GM12865 (cell line): Measurements from ENCODE around the gene TBC1D4.
"Not testable (repeated sequence)": the region's sequence is repeated elsewhere in the genome, so short reads cannot be mapped to it uniquely, and the experiment has no call there.

Experiments
- DNase-seq: peaks from one replicate; pipeline ENCODE4 v3.0.0; 2010; ENCODE audit warnings: low read depth
- H3K4me3 ChIP-seq: 2 replicates; pipeline ENCODE4 v1.5.1; 2011; ENCODE audit warnings: mild to moderate bottlenecking, low read depth, low read length, control low read depth
- TF ChIP-seq, protein P1 (sequence below): IDR thresholded peaks from 2 replicates; pipeline ENCODE4 v1.5.1; 2011; ENCODE audit warnings: low read length, control low read depth, low read depth, inconsistent platforms; ENCODE audit not compliant: insufficient read depth; ENCODE audit errors: missing control alignments

TBC1D4 gene

DNA sequence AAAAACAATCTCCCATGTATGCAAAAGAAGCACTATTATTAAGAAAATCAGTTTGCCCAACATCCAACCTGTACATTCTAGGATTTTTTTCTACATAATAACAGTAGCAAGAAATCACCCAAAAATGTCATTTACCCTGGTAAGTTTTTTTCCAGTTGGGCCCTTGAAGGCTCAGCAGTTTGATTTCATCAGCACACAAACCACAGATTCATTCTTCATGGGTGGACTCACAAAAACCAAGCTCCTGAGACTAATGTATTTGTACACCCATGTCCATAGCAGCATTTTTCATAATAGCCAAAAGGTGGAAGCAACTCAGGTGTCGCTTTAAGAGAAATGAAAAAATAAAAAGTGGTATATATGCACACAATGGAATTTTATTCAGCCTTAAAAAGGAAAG, 210.1 kb downstream of the TBC1D4 start:
- DNase-seq = no peak
- TF ChIP-seq, protein P1, sequence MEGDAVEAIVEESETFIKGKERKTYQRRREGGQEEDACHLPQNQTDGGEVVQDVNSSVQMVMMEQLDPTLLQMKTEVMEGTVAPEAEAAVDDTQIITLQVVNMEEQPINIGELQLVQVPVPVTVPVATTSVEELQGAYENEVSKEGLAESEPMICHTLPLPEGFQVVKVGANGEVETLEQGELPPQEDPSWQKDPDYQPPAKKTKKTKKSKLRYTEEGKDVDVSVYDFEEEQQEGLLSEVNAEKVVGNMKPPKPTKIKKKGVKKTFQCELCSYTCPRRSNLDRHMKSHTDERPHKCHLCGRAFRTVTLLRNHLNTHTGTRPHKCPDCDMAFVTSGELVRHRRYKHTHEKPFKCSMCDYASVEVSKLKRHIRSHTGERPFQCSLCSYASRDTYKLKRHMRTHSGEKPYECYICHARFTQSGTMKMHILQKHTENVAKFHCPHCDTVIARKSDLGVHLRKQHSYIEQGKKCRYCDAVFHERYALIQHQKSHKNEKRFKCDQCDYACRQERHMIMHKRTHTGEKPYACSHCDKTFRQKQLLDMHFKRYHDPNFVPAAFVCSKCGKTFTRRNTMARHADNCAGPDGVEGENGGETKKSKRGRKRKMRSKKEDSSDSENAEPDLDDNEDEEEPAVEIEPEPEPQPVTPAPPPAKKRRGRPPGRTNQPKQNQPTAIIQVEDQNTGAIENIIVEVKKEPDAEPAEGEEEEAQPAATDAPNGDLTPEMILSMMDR = no peak
- H3K4me3 ChIP-seq = no peak overlapping the region

DNA sequence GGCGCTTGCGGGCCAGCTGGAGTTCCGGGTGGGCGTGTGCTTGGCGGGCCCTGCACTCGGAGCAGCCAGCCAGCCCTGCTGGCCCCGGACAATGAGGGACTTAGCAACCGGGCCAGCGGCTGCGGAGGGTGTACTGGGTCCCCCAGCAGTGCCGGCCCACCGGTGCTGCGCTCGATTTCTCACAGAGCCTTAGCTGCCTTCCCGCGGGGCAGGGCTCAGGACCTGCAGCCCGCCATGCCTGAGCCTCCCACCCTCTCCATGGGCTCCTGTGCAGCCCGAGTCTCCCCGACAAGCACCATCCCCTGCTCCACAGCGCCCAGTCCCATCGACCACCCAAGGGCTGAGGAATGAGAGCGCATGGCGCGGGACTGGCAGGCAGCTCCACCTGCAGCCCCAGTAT, 213.5 kb downstream of the TBC1D4 start:
- DNase-seq, H3K4me3 ChIP-seq: not testable (repeated sequence)

DNA sequence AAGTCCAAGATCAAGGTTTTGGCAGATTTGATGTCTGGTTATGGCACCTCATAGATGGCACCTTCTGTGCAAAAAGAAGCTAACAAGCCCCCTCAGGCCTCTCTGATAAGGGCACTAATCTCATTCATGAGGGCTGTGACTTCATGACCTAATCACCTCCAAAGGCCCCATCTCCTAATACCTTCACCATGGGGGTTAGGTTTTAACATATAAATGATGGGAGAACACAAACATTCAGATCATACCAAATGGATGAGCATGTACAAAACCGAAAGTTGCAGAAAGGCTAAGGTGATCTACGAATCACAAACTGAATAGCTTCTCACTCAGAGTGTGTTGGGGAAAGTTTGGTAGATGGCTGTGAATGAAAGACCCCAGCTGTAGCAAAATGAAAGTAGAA, 217.4 kb downstream of the TBC1D4 start:
- H3K4me3 ChIP-seq = no peak overlapping the region
- no peak for DNase-seq
- TF ChIP-seq, protein P1 = no peak

DNA sequence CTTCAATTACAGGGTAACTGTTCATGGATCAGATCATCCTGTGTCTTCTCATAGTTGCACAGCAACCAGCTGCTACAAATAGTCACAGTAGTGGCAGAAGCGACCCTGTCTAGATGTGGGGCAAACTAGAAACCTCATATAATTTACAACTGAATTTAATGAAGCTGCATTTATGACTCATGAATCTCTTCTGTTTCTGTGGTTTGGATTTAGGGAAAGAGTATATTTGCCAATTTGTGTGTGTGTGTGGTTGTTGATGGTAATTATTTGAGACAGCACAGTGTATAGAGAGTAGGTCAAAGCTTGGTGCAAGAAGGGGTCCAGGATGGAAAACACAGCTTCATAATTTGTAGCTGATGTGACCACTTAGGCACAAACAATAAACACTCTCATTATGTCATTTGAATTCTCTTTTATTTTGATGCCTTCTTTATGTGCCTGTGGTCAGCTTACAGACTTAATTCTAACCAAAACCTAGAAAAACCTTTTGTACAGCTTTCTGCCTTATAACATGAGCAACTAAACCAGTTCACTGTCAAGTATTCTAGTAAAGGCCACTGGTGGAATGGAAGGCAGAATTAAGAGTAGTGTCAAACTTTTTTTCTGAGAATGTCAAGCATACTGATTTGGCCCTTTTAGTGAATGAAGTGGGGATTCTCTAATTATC, 218.1 kb downstream of the TBC1D4 start:
- TF ChIP-seq, protein P1 = no peak
- H3K4me3 ChIP-seq = no peak overlapping the region
- no peak for DNase-seq

DNA sequence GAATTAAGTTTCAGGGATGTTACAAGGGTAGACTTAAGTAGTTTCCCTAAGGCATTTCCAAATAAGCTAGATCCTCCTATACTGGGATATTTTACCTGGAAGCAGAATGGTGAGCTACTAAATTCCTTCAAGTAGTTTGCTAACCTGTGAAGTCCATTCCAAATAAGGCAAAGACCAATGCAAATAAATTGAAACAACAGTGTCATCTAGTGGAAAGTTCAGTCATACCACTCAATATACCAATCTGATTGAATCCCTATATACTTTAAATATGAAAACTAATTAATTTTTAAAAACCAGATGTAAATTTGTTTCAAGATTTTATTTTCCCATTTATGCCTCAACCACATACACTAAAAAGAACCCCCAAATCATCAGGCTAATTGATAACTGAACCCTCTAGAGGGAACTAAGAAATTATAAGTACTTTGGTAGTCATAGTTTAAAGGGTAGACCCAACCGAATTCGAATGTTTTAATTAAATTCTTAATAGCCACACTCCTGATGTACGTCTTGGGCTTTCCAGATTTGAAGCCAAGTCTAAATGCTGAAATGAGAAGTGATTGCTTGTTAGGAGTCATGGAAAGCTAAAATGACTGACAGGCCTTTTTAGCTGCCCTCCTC, 223.7 kb downstream of the TBC1D4 start:
- TF ChIP-seq, protein P1 = peak; percentile 44
- no peak overlapping the region for H3K4me3 ChIP-seq
- DNase-seq = peak; percentile 5

DNA sequence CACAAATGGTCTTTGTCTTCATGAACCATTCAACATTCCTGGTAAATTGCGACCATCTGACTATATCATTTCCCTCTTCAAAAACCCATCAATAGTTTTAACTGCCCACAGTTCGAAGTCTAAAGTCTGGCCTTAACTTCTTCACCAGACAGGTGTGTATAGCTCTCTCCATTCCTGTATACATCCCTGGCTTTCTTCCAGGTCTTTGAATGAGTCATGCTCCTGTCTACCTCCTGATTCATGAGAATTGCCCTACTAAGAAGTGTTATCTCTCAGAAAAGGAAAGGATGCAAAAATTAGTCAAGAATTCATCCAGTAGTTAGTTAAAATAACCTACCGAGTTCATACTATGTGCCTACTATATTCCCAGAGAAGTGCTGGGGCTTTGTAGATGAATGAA, 225.0 kb downstream of the TBC1D4 start:
- no peak overlapping the region for H3K4me3 ChIP-seq
- TF ChIP-seq, protein P1 = no peak
- DNase-seq = no peak

DNA sequence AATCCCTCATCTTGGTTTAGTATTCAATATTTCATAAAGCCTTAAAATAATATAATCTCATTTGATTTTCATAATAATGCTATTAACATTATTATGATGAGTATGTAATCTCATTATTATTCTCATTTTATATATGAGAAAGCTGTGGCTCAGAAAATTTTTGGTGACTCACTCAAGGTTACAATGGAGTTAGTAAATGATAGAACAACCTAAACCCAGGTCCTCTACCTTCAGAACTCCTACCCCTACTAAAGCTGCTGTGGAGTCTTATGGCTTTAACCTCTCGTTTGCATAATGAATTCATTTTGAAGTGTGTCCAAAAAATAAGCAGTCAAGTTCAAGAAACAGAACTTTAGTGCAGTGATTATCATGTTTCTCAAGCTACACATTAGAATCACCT, 226.3 kb downstream of the TBC1D4 start:
- no peak overlapping the region for H3K4me3 ChIP-seq
- DNase-seq = no peak
- TF ChIP-seq, protein P1 = no peak
